ENCODE data around the gene CDHR5. TPM values are rescaled to one million over a fixed set of nuclear protein-coding genes. Genes with fewer than 3 reads are reported as not detected.

CDHR5 gene
- total and polyA plus RNA-seq, 7 experiments from 2014 or later, result not detected

- Histone ChIP-seq H3K27me3 (ENCODE audit: control insufficient read depth in 2 of 2, insufficient read depth in 2 of 2, low read length in 2 of 2) (peaks cover 6 to 16% of the 10 kb centered on the region in 2 donors), H3K4me1 (ENCODE audit: control insufficient read depth in 2 of 2, insufficient read depth in 2 of 2, low read length in 2 of 2) (no peaks in the 10 kb centered on the region), H3K4me3 (ENCODE audit: low read length) (no peak overlapping the region), H3K9me3 (ENCODE audit: control insufficient read depth in 2 of 3, low read length in 3 of 3) (no peaks in the 10 kb centered on the region), H3K36me3 (ENCODE audit: control insufficient read depth in 2 of 3, insufficient read depth in 3 of 3, low read length in 3 of 3) (peaks cover 0 to 15% (median 3%) of the 10 kb centered on the region in 3 experiments), H3K27ac (ENCODE audit: low read depth, low read length) (no peak overlapping the region)
- H3K36me3 Mint-ChIP-seq, result peaks cover 0 to 5% (median 0%) of the 10 kb centered on the region in 5 donors
- no peaks in the 10 kb centered on the region for H3K9me3 Mint-ChIP-seq
- peak overlapping the region in 9 of 10 donors; percentile 58 to 89 (median 68) for H3K4me3 Mint-ChIP-seq
- ATAC-seq (peak; percentile 70), DNase-seq (no peak)
- POLR2A ChIA-PET, result interaction anchor here (1.0 kb wide), 1 partner anchor 84 kb away, joined by 4 read pairs; no protein-coding TSS in a partner anchor
- intact Hi-C loops (cut with micrococcal nuclease), result no loop called here
- peaks cover 7 to 18% (median 16%) of the 10 kb centered on the region in 7 donors for H3K4me1 Mint-ChIP-seq
- H3K27ac Mint-ChIP-seq, result peak overlapping the region in 3 of 9 donors; percentile 46 to 75 (median 63)
- peaks cover 11 to 36% (median 22%) of the 10 kb centered on the region in 5 donors for H3K27me3 Mint-ChIP-seq
- CTCF ChIA-PET, result no interaction called here
Observed at GRCh38 chr11:640021-640706, 15.4 kb upstream of the CDHR5 start.

DNA sequence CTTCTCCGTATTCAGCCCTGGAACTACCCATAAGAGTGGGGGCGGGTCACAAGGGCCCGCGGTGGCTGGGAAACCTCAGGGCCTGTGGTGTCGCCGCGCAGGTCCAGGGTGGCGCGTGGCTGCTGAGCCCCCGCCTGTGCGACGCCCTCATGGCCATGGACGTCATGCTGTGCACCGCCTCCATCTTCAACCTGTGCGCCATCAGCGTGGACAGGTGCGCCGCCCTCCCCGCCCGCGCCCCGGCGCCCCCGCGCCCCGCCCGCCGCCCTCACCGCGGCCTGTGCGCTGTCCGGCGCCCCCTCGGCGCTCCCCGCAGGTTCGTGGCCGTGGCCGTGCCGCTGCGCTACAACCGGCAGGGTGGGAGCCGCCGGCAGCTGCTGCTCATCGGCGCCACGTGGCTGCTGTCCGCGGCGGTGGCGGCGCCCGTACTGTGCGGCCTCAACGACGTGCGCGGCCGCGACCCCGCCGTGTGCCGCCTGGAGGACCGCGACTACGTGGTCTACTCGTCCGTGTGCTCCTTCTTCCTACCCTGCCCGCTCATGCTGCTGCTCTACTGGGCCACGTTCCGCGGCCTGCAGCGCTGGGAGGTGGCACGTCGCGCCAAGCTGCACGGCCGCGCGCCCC is 14.7 kb upstream of the CDHR5 start:
- Histone ChIP-seq H3K27ac (ENCODE audit: low read depth, low read length) (no peak overlapping the region), H3K36me3 (ENCODE audit: control insufficient read depth in 2 of 3, insufficient read depth in 3 of 3, low read length in 3 of 3) (peaks cover 0 to 13% (median 3%) of the 10 kb centered on the region in 3 experiments), H3K9me3 (ENCODE audit: control insufficient read depth in 2 of 3, low read length in 3 of 3) (no peaks in the 10 kb centered on the region), H3K4me3 (ENCODE audit: low read length) (no peak overlapping the region), H3K4me1 (ENCODE audit: control insufficient read depth in 2 of 2, insufficient read depth in 2 of 2, low read length in 2 of 2) (no peaks in the 10 kb centered on the region), H3K27me3 (ENCODE audit: control insufficient read depth in 2 of 2, insufficient read depth in 2 of 2, low read length in 2 of 2) (peaks cover 6 to 16% of the 10 kb centered on the region in 2 donors)
- POLR2A ChIA-PET, result no interaction called here
- ATAC-seq (peak; percentile 3), DNase-seq (no peak)
- intact Hi-C loops (cut with micrococcal nuclease), result no loop called here
- peaks cover 7 to 18% (median 16%) of the 10 kb centered on the region in 7 donors for H3K4me1 Mint-ChIP-seq
- H3K27ac Mint-ChIP-seq, result no peak overlapping the region
- H3K27me3 Mint-ChIP-seq, result peaks cover 11 to 36% (median 22%) of the 10 kb centered on the region in 5 donors
- no peaks in the 10 kb centered on the region for H3K9me3 Mint-ChIP-seq
- CTCF ChIA-PET, result no interaction called here
- H3K36me3 Mint-ChIP-seq, result peaks cover 0 to 5% (median 0%) of the 10 kb centered on the region in 5 donors
- peak overlapping the region in 3 of 10 donors; percentile 32 to 89 (median 64) for H3K4me3 Mint-ChIP-seq

GRCh38 chr11:638631-639331 is 14.0 kb upstream of the CDHR5 start:
- DNase-seq (no peak), ATAC-seq (no peak)
- ChIA-PET CTCF (no interaction called here), POLR2A (interaction anchor here (1.2 kb wide), 1 partner anchor 137 kb away, joined by 4 read pairs; no protein-coding TSS in a partner anchor)
- Mint-ChIP-seq H3K36me3 (peaks cover 0 to 5% (median 0%) of the 10 kb centered on the region in 5 donors), H3K4me1 (peaks cover 7 to 18% (median 16%) of the 10 kb centered on the region in 7 donors), H3K9me3 (no peaks in the 10 kb centered on the region), H3K27ac (peak overlapping the region in 2 of 9 donors; percentile 19 to 29), H3K27me3 (peaks cover 11 to 36% (median 22%) of the 10 kb centered on the region in 5 donors), H3K4me3 (peak overlapping the region in 9 of 10 donors; percentile 32 to 72 (median 47))
- Histone ChIP-seq H3K27me3 (ENCODE audit: control insufficient read depth in 2 of 2, insufficient read depth in 2 of 2, low read length in 2 of 2) (peaks cover 6 to 16% of the 10 kb centered on the region in 2 donors), H3K4me3 (ENCODE audit: low read length) (no peak overlapping the region), H3K27ac (ENCODE audit: low read depth, low read length) (no peak overlapping the region), H3K9me3 (ENCODE audit: control insufficient read depth in 2 of 3, low read length in 3 of 3) (no peaks in the 10 kb centered on the region), H3K4me1 (ENCODE audit: control insufficient read depth in 2 of 2, insufficient read depth in 2 of 2, low read length in 2 of 2) (no peaks in the 10 kb centered on the region), H3K36me3 (ENCODE audit: control insufficient read depth in 2 of 3, insufficient read depth in 3 of 3, low read length in 3 of 3) (peaks cover 0 to 6% (median 2%) of the 10 kb centered on the region in 3 experiments)
- intact Hi-C loops (cut with micrococcal nuclease), result no loop called here

- ChIA-PET POLR2A (interaction anchor here (0.5 to 1.2 kb wide), 3 partner anchors 112 to 141 kb away, joined by 3 to 4 read pairs (median 3); no protein-coding TSS in a partner anchor), CTCF (interaction anchor here (0.6 kb wide), 1 partner anchor 32 kb away, joined by 3 read pairs; no protein-coding TSS in a partner anchor)
- Mint-ChIP-seq H3K4me3 (peak overlapping the region; percentile 30 to 81 (median 52)), H3K9me3 (no peaks in the 10 kb centered on the region), H3K36me3 (peaks cover 0 to 5% (median 0%) of the 10 kb centered on the region in 5 donors), H3K27me3 (peaks cover 11 to 36% (median 22%) of the 10 kb centered on the region in 5 donors), H3K27ac (no peak overlapping the region), H3K4me1 (peaks cover 7 to 18% (median 16%) of the 10 kb centered on the region in 7 donors)
- intact Hi-C loops (cut with micrococcal nuclease), result no loop called here
- Histone ChIP-seq H3K9me3 (ENCODE audit: control insufficient read depth in 2 of 3, low read length in 3 of 3) (no peaks in the 10 kb centered on the region), H3K27me3 (ENCODE audit: control insufficient read depth in 2 of 2, insufficient read depth in 2 of 2, low read length in 2 of 2) (peaks cover 6 to 16% of the 10 kb centered on the region in 2 donors), H3K36me3 (ENCODE audit: control insufficient read depth in 2 of 3, insufficient read depth in 3 of 3, low read length in 3 of 3) (no peaks in the 10 kb centered on the region), H3K4me1 (ENCODE audit: control insufficient read depth in 2 of 2, insufficient read depth in 2 of 2, low read length in 2 of 2) (no peaks in the 10 kb centered on the region), H3K27ac (ENCODE audit: low read depth, low read length) (no peak overlapping the region), H3K4me3 (ENCODE audit: low read length) (no peak overlapping the region)
- DNase-seq (no peak), ATAC-seq (no peak)
Observed at GRCh38 chr11:637593-638521, 13.1 kb upstream of the CDHR5 start.

GRCh38 chr11:637333-637592 is 12.5 kb upstream of the CDHR5 start:
- Mint-ChIP-seq H3K9me3 (no peaks in the 10 kb centered on the region), H3K4me1 (peaks cover 7 to 18% (median 13%) of the 10 kb centered on the region in 7 donors), H3K27ac (no peak overlapping the region), H3K27me3 (peaks cover 11 to 36% (median 22%) of the 10 kb centered on the region in 5 donors), H3K4me3 (peak overlapping the region in 9 of 10 donors; percentile 20 to 81 (median 41)), H3K36me3 (peaks cover 0 to 2% (median 0%) of the 10 kb centered on the region in 5 donors)
- ChIA-PET CTCF (interaction anchor here (0.6 kb wide), 1 partner anchor 33 kb away, joined by 3 read pairs; no protein-coding TSS in a partner anchor), POLR2A (interaction anchor here (0.7 kb wide), 1 partner anchor 112 kb away, joined by 3 read pairs; no protein-coding TSS in a partner anchor)
- DNase-seq (no peak), ATAC-seq (no peak)
- H3K4me1 ChIP-seq (ENCODE audit: control insufficient read depth in 2 of 2, insufficient read depth in 2 of 2, low read length in 2 of 2), result no peaks in the 10 kb centered on the region
- H3K27ac ChIP-seq (ENCODE audit: low read depth, low read length), result no peak overlapping the region
- H3K36me3 ChIP-seq (ENCODE audit: control insufficient read depth in 2 of 3, insufficient read depth in 3 of 3, low read length in 3 of 3), result no peaks in the 10 kb centered on the region
- no peak overlapping the region for H3K4me3 ChIP-seq (ENCODE audit: low read length)
- H3K27me3 ChIP-seq (ENCODE audit: control insufficient read depth in 2 of 2, insufficient read depth in 2 of 2, low read length in 2 of 2), result peaks cover 6 to 16% of the 10 kb centered on the region in 2 donors
- intact Hi-C loops (cut with micrococcal nuclease), result no loop called here
- H3K9me3 ChIP-seq (ENCODE audit: control insufficient read depth in 2 of 3, low read length in 3 of 3), result no peaks in the 10 kb centered on the region
